Lower leg skin (tissue), 4 donors: Measurements from ENCODE around the gene SPATA25. TPM values are rescaled to one million over a fixed set of nuclear protein-coding genes. Genes with fewer than 3 reads are reported as not detected.

ENCODE experiments used
- DNase-seq, 2 donors: peaks; one replicate each; pipeline ENCODE4 v3.0.0-alpha.2; 2019; ENCODE audit warnings: low spot score in 2 of 2
- H3K4me3 ChIP-seq: fragments of 200-600 bp; sonication (generic); 2 replicates; pipeline ENCODE4 v1.5.1; 2017; ENCODE audit warnings: mild to moderate bottlenecking, low read depth; ENCODE audit not compliant: poor library complexity, severe bottlenecking
- CTCF ChIP-seq, 3 donors: fragments of 450-650 bp; IDR thresholded peaks; one replicate each; pipeline ENCODE4 v1.5.1; 2016; ENCODE audit warnings: antibody characterized with exemption in 3 of 3, mild to moderate bottlenecking in 3 of 3, moderate library complexity in 2 of 3
- POLR2A ChIP-seq, 2 donors: fragments of 450-650 bp; IDR thresholded peaks; one replicate each; pipeline ENCODE4 v1.6.1; 2016 to 2017; ENCODE audit warnings: antibody characterized with exemption in 2 of 2, mild to moderate bottlenecking in 1 of 2, moderate library complexity in 1 of 2
- WGBS, 2 donors: methylation state at CpG; one replicate each; pipeline ENCODE4 v1.1.5; 2018; 5-methylcytosine and 5-hydroxymethylcytosine counted together
- intact Hi-C: fragments of 100-400 bp; cut with DNase I; formaldehyde crosslinking; loops from one replicate; pipeline ENCODE4 v1.15.0; 2023; ENCODE audit warnings: low total_unique reads
- total RNA-seq, 4 donors: library from RNA; depleted of rRNA; stranded (reverse); fragments of >200 nt; gene quantifications; one replicate each; pipeline ENCODE4 v1.1.0, GENCODE V29; 2016

The SPATA25 gene
- total RNA-seq, 4 donors from 2014 or later: 0.59 to 3.6 (median 1.8) TPM

GRCh38 chr20:45909336-45909808 lies 21.9 kb upstream of the SPATA25 start:
- intact Hi-C loops: no loop called here
- TF ChIP-seq CTCF (IDR thresholded peaks at IDR 0.05) (peak in 1 of 3 donors; percentile 7), POLR2A (IDR thresholded peaks at IDR 0.05) (no peak)
- no peak for DNase-seq
- WGBS, 2 donors: 89 to 90% methylated on average over 12 of the region's 12 CpGs
- H3K4me3 ChIP-seq: no peak overlapping the region

GRCh38 chr20:45908084-45908483 lies 20.7 kb upstream of the SPATA25 start:
- WGBS, 2 donors: 92 to 98% methylated on average over 2 of the region's 2 CpGs
- no peak for TF ChIP-seq POLR2A (IDR thresholded peaks at IDR 0.05)
- no peak for TF ChIP-seq CTCF (IDR thresholded peaks at IDR 0.05)
- intact Hi-C loops: no loop called here
- no peak overlapping the region for H3K4me3 ChIP-seq
- no peak for DNase-seq

- H3K4me3 ChIP-seq: no peak overlapping the region
- intact Hi-C loops: no loop called here
- no peak for DNase-seq
- WGBS, 2 donors: 96% methylated on average over 13 to 17 of the region's 17 CpGs
- TF ChIP-seq CTCF (IDR thresholded peaks at IDR 0.05) (no peak), POLR2A (IDR thresholded peaks at IDR 0.05) (no peak)
These were observed 20.0 kb upstream of the SPATA25 start for GRCh38 chr20:45907219-45907948.

- 84 to 85% methylated on average over 8 of the region's 8 CpGs for WGBS, 2 donors
- intact Hi-C loops: no loop called here
- no peak for DNase-seq
- H3K4me3 ChIP-seq: no peak overlapping the region
- TF ChIP-seq POLR2A (IDR thresholded peaks at IDR 0.05) (no peak), CTCF (IDR thresholded peaks at IDR 0.05) (no peak)
These were observed 18.2 kb upstream of the SPATA25 start for GRCh38 chr20:45905505-45906079.

GRCh38 chr20:45904583-45905504 lies 17.4 kb upstream of the SPATA25 start:
- WGBS, 2 donors: 82 to 83% methylated on average over 12 to 16 of the region's 16 CpGs
- intact Hi-C loops: no loop called here
- H3K4me3 ChIP-seq: no peak overlapping the region

More at GRCh38 chr20:45904583-45905504, 17.4 kb upstream of the SPATA25 start:
- TF ChIP-seq POLR2A (IDR thresholded peaks at IDR 0.05) (no peak), CTCF (IDR thresholded peaks at IDR 0.05) (no peak)
- DNase-seq: no peak
